ENCODE results near the gene BCL7C.
A peak's percentile ranks its signal among the peaks of the same experiment; 100 is the strongest.
"Not testable (repeated sequence)": the region's sequence is repeated elsewhere in the genome, so short reads cannot be mapped to it uniquely, and the experiment has no call there.

Gene BCL7C

DNA sequence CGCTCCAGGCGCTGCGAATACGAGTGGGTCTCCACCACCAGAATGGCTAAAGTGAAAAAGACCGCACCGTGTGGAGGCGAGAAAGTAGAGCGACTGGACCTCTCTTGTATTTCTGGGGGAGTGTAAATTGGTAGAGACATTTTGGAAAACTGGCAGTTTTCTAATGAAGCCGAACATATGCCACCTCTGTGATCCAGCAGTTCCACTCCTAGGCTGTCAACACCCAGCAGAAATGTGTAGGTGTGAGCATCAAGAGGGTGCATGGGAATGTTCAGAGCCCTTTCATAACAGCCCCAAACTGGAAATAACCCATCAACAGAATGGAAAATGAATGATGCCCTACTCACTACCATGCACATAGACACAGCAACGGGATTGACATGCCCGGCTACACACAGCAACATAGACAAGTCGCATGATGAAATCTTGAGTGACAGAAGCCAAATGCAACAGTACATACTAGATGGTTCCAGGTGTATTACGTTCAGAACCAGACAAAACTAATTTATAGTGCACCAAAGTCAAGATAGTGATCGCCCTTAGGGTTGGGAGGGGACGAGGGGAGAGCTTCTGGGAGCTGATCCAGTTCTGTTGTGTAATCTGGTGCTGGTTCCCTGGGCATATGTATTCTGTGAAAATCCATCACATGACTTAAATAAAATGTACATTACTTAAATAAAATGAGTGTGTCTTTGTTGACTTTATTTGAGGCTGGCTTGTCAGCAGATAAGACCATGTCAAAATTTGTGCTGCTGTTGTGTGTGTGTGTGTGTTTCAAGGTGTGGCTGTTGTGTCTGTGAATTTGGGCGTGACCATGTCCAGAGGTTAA, 877 bp upstream of the BCL7C start:
- no peak for DNase-seq

DNA sequence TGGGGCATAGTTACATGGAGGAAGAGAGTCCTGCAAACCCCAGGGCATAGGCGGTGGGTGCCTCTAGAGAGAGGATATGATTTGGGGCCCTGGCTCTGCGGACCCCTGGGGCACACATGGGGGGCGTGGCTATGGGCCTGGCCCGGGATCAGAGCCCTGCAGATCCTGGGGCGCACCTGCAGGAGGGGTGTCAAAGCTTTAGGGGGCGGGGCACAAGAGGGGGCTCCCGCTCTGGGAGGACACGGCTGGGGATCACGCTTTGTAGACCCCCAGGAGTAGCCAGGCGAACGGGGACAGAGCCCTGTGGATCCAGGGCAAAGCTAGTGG, 497 bp downstream of the BCL7C start:
- DNase-seq = no peak

DNA sequence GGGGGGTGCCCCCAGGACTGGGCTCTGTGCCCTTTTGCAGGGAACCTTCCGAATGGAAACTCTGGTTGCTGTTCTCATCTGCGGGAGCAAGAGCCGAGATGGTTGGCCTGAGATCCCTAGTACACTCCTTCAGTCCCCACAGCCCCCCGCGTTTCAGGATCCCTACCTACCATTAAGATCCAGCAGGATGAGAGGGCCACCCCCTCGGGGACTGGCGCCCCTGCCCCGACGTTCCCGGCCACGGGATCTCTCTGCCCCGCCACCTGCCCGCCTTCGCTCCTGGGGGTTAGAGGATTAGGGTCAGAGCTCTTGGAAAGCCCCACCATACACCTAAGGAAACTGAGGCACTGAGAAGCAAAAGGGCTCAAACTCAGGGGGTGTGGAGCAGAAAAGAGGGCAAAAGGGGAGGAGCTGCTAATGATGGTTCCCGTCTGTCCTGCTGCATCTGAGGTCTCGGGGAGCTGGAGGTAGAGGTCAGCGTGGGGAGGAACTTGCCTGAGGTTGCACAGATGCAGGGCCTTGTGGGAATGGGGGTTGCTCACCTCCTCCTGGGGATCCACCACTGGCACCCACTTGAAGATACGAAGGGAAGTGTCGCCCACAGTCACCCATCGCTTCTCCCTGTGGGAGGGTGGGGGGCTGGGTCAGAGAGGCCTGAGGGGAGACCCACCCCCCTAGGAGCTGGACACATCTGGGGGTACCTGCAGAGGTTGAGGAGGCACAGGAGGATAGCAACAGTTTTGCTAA, 1.0 kb downstream of the BCL7C start:
- no peak for DNase-seq

DNA sequence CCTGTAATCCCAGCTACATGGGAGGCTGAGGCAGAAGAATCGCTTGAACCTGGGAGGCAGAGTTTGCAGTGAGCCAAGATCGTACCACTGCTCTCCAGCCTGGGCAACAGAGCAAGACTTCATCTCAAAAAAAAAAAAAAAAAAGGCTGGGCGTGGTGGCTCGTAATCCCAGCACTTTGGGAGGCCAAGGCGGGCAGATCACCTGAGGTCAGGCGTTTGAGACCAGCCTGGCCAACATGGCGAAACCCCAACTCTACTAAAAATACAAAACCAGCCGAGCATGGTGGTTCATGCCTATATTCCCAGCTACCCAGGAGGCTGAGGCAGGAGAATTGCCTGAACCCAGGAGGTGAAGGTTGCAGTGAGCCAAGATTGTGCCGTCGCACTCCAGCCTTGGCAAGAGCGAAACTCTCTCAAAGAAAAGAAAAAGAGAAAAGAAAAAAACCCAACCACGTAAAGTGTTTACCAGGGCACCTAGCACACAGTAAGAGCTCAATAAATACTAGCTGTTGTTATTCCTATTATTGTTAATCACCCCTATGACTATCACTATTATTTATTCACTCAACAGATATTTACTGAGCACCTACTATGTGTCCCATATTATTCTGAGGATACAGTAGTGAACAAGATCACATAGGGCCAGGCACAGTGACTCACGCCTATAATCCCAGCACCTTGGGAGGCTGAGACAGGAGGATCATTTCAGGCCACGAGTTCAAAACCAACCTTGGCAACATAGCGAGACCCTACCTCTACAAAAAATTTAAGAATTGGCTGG, 2.6 kb downstream of the BCL7C start:
- DNase-seq = not testable (repeated sequence)

DNA sequence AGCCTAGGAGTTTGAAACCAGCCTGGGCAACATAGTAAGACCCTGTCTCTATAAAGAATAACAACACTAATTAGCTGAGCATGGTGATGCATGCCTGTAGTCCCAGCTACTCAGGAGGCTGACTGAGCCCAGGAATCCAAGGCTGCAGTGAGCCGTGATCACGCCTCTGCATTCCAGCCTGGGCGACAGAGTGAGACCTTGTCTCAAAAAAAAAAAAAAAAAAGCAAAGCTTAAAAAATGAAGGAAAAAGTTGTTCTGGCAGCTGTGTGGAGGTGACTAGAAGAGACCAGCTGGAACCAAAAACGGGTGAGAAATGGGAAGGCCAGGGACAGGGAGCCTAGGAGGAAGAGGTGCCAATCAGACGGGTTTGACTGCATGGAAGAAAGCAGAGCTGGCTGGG, 4.2 kb downstream of the BCL7C start:
- no peak for DNase-seq

DNA sequence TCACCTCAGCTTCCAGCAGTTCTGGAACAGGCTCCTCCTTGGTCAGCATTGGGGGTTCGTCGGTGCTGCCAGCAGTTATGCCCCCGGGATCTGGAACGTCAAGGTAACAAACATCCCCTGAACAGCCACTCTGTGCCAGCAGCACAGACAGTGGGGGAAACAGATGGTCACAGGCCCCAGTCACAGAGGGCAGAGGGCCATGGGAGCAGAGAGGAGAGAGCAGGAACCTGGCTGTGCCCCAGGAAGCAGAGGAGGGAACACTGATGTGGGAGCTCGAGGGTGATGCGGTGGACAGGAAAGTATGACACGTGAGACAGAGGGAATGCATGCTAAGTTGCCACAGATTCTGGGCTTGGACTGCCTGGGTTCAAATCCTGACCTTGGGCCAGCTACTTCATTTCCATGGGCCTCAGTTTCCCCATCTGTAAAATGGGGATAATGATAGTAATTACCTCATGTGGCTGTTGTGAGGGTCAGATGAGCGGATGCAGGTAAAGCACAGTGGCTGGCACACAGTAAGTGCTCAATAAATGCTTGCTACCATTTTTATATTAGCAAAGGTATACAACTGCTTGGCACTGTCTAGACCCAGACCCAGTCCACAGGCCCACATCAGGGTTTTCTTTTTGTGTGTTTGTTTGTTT, 4.9 kb downstream of the BCL7C start:
- DNase-seq = no peak

DNA sequence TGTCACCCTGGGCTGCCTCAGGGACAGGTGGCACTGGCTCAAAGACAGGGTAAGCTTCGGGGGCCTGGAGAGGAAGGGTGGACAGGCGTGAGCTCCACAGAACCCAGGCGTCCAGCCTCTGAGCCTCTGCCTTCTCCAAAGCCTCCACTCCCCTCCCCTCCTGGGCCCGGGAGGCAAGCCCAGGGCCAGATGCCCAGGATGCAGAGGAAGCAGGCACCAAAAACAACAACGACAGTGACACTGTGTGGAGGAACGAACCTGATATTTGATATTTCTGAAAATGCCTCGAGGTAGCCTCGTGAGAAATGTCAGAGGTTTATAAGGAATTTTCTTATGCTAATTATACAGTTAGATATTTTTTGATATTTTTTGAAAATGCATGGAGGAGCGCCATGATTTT, 6.0 kb downstream of the BCL7C start:
- DNase-seq = no peak

DNA sequence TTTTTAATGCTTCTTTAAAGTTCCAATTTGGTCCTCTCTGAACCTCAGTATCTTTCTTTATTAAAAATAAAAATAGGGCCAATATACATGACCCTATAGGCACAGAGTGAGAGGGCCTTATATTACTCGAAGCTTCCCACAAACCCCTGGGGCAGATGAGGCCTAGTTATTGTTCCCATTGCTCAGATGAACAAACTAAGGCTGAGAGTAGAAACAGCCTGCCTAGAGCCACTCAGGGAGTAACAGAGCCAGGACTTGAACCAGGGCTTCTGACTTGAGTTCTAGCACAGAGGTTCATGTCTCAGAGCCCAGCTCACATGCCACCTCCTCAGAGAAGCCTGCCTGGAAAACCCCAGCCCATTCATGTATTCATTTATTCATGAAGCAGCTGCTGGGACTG, 7.7 kb downstream of the BCL7C start:
- no peak for DNase-seq

DNA sequence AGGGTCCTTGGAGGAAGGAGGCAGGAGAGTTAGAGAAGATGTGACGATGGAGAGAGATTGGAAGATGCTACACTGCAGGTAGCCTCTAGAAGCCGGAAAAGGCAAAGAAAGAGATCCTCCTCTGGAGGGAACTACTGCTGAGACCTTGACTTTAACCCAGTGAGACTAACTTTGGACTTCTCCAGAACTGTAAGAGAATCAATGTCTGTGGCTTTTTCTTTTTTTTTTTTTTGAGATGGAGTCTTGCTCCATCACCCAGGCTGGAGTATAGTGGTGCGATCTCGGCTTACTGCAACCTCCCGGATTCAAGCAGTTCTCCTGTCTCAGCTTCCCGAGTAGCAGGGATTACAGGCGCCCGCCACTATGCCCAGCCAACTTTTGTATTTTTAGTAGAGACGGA, 8.7 kb downstream of the BCL7C start:
- no peak for DNase-seq

DNA sequence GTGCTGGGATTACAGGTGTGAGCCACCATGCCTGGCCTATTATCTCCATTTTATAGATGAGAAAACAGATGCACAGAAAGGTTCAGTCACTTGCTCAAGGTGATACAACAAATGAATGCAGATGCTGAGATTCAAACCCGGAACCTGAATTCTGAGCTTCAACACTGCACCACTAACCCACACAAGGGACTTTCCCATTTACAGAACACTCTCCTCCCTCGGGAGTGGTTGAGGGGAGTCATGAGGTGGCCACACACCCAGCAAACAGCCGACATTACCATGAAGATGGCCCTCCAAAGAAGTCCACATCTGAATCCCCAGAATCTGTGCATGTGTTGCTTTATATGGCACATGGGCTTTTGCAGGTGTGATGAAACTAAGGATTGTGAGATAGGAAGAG, 9.1 kb downstream of the BCL7C start:
- DNase-seq = no peak

DNA sequence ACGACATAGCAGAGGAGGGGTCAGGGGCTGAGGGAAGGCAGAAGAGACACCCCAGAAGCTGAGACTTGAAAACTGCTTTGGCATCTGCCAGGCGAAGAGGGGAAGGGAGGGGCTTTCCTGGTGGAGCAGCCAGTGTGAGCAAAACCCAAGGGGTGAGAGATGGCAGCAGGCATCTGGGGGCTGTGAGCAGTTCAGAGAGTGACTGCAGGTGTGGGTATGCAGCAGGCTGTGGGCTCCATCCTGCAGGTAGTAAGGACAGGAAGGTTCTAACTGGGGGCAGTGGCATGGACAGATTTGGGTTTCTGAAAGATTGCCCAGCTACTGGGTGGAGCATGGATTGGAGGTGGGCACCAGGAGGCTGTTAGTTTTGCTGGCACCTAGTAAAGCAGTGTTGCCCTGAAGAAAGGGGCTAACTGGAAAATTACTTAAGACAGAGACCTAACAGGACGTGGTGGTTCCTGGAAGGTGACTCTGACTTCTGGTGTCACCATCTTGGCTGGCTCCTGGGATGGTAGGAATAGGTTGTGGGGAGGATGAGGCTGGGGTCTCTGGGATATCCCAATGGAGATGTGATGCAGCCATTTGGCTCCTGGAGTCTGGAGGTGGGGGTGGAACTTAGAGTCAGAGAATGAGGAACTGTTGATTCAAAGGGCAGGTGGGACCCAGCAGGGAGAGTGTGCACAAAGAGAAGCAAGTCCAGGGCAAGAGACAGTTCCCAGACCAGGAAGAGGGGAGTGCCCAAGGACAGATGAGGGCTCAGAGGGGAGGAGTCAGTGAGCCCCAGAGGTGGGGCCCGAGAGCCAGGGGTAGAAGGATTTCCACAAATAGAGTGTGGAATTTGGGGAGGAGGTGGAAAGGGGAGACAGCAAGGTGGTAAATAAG, 11.2 kb downstream of the BCL7C start:
- no peak for DNase-seq

DNA sequence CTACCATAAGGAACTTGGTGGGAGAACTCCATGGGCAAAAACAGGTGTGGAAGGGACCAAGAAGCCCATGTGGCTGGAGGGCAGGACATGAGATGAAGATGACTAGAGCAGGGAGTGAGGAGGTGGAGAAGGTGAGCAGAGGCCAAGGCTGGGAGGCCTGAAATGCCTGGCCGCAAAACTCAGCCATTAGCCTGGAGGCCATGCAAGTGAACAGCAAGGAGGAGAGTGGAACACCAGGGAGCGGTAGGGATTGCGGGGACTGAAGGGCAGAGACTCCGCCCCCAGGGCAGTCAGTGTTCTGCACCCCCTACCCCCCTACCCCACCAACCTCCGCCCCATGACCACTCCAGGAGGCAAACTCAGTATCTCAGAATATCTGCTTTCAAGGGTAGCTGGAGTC, 17.0 kb downstream of the BCL7C start:
- DNase-seq = peak; percentile 20 to 28

DNA sequence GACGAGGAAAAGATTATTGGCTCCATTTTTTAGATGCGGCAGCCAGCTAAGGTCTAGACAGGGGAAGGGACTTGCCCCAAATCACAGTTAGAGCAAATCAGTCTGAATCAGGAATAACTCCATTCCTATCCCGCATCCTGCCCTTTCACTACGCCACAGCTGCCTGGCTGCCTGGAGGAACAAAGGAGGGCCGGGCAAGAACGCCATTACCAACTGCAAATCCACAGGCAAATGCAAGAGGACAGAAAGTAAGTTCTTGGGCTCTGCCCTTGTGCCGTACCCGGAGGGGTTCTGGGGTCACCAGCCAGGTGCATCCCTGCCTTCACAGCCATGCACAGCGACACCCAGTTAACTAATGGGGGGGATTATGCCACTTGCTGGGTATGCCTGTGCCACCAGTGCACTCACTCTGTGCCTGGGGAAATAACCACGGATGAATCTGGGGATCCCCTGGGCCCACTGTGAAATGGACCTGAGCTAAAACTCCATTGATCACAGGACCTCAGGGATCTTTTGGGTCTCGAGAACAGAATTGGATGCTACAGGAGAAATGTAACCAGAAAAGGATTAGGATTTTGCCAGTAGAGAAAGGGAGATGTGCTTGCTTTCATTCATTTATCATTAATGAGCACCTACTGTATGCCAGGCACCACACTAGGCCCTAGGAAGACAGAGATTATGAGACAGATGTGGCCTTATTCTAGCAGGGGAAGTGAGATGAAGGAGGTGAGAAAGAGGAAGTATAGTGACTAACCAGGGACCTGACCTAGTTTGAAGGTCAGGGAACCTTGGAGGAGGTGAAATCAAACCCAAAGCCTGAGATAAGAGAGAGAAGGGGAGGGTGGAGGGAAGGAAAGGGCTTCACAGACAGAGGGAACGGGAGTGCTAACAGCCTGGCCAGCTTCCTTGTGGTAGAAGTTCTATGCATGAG, 17.7 kb downstream of the BCL7C start:
- peak in 1 of 2 experiments; percentile 54 for DNase-seq

DNA sequence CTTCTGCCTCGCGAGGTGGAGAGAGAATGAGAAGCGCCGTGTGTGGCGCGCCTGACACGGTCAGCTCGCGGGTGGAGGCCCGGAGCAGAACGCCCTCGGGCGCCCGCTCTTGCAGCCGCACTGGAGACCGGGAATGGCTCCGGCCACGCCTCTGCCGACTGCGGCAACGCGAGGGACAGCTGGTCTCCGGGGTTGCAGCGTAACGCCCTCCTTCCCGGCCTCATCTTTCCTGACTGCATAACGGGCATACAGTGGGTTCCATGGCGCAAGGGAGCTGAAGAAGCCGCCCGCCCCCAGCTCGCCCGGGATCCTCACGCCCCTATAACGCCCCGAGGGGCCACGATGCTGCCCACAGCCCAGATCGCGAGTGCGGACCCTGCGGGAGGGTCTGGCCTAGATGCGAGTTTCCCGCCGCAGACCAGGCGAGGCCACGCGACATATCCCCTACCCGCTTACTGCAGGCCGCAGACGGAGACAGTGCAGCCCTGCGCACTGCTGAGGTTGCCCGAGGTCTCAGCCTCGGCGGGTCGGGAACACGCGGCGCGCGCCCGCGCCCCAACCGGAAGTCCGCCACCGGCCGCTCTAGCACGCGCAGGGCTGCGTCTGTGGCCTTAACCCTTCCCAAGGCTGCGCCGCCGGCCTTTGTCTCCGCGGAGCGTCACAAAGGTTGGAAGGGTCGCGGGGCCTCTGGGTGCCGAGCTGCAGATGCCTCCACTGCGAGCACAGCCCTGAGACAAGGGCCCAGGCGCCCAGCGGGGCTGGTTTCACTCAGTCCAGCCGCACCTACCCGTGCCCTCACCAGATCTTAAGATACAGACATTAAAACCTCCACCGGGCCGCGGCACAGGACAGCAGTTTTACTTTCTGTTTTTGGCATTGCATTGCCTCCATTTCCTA, 18.8 kb downstream of the BCL7C start:
- peak; percentile 95 to 96 for DNase-seq

DNA sequence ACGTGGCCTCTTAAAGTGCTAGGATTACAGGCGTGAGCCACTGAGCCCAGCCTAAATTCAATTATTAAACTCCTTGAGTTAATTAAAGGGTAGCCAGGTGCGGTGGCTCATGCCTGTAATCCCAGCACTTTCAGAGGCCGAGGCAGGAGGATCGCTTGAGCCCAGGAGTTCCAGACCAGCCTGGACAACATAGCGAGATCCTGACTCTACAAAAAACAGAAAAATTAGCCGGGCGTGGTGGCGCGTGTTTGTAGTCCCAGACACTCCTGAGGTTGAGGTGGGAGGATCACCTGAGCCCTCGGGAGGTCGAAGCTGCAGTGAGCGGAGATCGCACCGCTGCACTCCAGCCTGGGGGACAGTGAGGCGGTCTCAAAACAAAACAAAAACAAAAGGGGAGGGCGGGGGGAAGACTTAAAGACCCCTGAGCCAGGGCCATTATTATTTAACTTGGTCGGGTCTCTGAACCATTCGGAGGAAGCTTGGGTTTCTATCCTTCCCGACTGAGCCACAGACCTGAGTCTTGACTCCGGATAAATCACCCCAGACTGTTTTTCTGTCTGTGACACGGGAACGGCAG, 19.5 kb downstream of the BCL7C start:
- DNase-seq = no peak

DNA sequence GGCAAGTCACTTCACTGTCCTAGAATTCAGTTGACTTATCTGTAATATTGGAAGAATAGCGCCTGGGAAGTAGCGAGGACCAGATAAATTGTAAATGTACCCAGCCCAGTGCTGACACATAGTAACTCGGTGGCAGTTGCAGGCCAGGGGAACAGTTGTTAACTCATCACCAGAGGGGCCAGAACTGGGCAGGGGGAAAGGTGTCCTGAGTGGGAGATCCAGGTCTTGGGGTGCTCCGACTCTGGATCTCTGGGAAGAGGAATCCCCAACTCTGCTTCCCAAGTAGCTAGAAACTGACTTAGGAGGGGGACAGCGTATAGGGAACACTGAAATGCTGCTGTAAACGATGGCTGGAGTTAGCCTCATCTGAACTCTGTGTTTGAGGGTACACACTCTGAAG, 23.0 kb downstream of the BCL7C start:
- no peak for DNase-seq

DNA sequence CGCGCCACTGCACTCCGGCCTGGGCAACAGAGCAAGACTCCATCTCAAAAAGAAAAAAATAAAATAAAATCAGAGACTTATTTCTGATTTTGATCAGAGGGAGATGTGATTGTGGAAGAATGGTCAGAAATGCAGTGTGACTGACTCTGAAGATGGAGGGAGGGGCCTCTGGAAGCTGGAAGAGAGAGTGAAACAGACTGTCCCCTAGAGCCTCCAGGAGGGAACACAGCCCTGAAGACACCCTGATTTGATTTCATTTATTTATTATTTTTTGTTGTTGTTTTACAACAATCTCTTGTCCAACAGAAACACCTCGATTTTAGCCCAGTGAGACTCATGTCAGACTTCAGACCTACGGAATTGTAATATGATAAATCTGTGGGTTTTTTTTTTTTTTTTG, 26.1 kb downstream of the BCL7C start:
- peak in 1 of 2 experiments; percentile 14 for DNase-seq

DNA sequence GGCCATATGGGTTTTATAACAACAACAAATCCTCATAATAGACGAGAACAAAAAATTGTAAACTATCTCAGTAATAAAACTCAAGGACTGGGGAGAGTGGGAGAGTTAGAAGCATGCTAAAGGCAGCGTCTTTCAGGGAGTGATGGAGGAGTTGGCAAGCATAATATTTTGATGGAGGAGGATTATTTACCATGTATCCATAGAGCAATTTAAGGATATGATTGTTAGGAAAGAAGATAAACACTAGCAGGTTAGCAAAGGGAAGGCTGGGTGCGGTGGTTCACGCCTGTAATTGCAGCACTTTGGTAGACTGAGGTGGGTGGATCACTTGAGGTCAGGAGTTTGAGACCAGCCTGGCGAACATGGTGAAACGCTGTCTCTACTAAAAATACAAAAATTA, 27.8 kb downstream of the BCL7C start:
- DNase-seq = no peak

DNA sequence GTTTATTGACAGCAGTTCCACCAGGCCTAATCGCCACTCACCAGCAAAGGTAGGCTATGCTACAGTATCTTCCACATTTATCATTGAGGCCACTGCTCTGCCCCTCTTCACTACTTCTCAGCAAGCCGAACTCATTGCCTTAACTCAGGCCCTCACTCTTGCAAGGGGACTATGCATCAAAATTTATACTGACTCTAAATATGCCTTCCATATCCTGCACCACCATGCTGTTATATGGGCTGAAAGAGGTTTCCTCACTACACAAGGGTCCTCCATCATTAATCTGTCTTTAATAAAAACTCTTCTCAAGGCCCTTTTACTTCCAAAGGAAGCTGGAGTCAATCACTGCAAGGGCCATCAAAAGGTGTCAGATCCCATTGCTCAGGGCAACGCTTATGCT, 30.7 kb downstream of the BCL7C start:
- not testable (repeated sequence) for DNase-seq

DNA sequence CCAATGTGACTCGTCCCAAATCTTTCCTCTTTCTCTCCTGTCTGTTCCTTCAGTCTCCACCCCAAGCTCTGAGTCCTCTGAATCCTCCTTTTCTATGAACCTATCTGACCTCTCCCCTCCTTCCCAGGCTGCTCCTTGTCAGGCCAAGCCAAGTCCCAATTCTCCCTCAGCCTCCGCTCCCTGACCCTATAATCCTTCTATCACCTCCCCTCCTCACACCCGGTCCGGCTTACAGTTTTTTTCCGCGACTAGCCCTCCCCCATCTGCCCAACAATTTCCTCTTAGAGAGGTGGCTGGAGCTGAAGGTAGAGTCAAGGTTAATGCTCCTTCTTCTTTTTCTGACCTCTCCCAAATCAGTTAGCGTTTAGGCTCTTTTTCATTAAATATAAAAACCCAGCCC, 33.1 kb downstream of the BCL7C start:
- DNase-seq = not testable (repeated sequence)

Measured in SHP77 (cell line).